ENCODE results near the gene CCNA1. TPM values are rescaled to one million over a fixed set of nuclear protein-coding genes. Genes with fewer than 3 reads are reported as not detected.

The CCNA1 gene
- total RNA-seq, 1 donor from 2014 or later: 0.52 TPM

DNA sequence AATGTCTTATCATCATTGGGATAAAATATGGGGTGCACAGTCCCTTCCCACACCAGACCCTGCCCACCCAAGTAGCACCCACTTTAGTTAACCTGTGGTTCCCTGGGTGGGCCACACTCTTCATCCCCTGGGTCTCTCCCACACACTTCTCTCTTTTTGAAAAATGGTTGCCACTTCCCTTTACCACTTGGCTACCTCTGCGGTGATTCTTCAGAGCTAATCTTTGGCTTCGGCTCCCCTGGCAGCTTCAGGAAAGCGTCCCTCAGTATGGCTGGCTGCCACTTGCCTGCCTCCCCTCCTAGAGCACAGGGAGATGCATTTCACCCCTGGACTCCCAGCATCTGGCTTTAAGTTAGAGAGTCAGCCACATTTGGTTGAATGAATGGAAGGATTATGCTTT, 18.2 kb downstream of the CCNA1 start:
- no peaks in the 10 kb centered on the region for H3K36me3 ChIP-seq (ENCODE audit: control insufficient read depth in 3 of 3, insufficient read depth in 3 of 3, low read length in 3 of 3)
- H3K27me3 ChIP-seq (ENCODE audit: control insufficient read depth in 3 of 3, insufficient read depth in 3 of 3, low read length in 3 of 3): peaks cover 0 to 2% (median 0%) of the 10 kb centered on the region in 3 donors
- H3K4me3 ChIP-seq (ENCODE audit: low read length in 3 of 3): no peak overlapping the region

DNA sequence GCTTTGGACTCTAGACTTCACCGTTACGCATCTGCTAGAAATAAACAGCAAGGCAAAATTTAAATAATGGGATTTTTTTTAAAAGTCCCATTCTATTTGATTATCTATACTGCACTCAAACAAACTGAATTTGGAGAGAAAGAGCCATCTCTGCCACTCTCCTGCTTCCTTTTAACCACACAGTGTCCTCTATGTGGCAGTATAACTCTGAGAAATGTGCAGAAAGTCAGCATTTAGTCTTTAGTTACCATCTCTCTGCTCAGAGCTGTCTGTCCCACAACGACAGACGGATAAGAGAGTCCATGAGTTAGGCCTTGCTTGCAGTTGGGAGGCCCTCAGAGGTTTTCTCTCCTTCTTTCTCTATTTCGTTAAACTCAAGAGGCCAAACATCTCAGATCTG, 21.2 kb downstream of the CCNA1 start:
- H3K4me1 ChIP-seq (ENCODE audit: control insufficient read depth in 3 of 3, insufficient read depth in 3 of 3, low read length in 3 of 3): no peaks in the 10 kb centered on the region

More for the DNA sequence above, 18.2 kb downstream of the CCNA1 start:
- Histone ChIP-seq H3K4me1 (ENCODE audit: control insufficient read depth in 3 of 3, insufficient read depth in 3 of 3, low read length in 3 of 3) (no peaks in the 10 kb centered on the region), H3K9me3 (ENCODE audit: control insufficient read depth in 3 of 3, low read length in 3 of 3) (no peaks in the 10 kb centered on the region), H3K27ac (ENCODE audit: low read depth, low read length) (no peak overlapping the region), H3K9ac (ENCODE audit: low read depth in 1 of 3, low read length in 3 of 3) (no peak overlapping the region)

DNA sequence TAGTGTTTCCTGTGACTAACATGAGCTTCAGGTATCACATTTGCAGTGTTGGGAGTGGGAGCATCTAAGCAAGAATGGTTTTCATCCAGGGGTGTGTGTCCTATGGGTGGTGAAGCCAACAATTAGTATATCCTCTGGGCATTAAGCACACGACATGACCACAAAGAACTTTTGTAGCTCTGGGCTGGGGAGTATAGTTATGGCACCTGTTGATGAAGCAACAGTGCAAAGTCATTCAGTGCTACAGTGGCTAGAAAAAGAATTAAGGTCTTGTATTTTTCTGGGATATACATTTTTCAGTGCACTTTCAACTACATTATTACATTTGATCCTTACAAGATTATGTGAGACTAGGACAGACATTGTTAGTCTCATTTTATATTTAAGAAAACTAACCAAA, 21.8 kb downstream of the CCNA1 start:
- Histone ChIP-seq H3K27ac (ENCODE audit: low read depth, low read length) (no peak overlapping the region), H3K9me3 (ENCODE audit: control insufficient read depth in 3 of 3, low read length in 3 of 3) (no peaks in the 10 kb centered on the region), H3K4me3 (ENCODE audit: low read length in 3 of 3) (no peak overlapping the region), H3K27me3 (ENCODE audit: control insufficient read depth in 3 of 3, insufficient read depth in 3 of 3, low read length in 3 of 3) (no peaks in the 10 kb centered on the region), H3K36me3 (ENCODE audit: control insufficient read depth in 3 of 3, insufficient read depth in 3 of 3, low read length in 3 of 3) (no peaks in the 10 kb centered on the region), H3K9ac (ENCODE audit: low read depth in 1 of 3, low read length in 3 of 3) (no peak overlapping the region), H3K4me1 (ENCODE audit: control insufficient read depth in 3 of 3, insufficient read depth in 3 of 3, low read length in 3 of 3) (no peaks in the 10 kb centered on the region)

More for the DNA sequence above, 21.2 kb downstream of the CCNA1 start:
- Histone ChIP-seq H3K27me3 (ENCODE audit: control insufficient read depth in 3 of 3, insufficient read depth in 3 of 3, low read length in 3 of 3) (no peaks in the 10 kb centered on the region), H3K27ac (ENCODE audit: low read depth, low read length) (no peak overlapping the region), H3K9me3 (ENCODE audit: control insufficient read depth in 3 of 3, low read length in 3 of 3) (no peaks in the 10 kb centered on the region), H3K9ac (ENCODE audit: low read depth in 1 of 3, low read length in 3 of 3) (no peak overlapping the region), H3K4me3 (ENCODE audit: low read length in 3 of 3) (no peak overlapping the region), H3K36me3 (ENCODE audit: control insufficient read depth in 3 of 3, insufficient read depth in 3 of 3, low read length in 3 of 3) (no peaks in the 10 kb centered on the region)

DNA sequence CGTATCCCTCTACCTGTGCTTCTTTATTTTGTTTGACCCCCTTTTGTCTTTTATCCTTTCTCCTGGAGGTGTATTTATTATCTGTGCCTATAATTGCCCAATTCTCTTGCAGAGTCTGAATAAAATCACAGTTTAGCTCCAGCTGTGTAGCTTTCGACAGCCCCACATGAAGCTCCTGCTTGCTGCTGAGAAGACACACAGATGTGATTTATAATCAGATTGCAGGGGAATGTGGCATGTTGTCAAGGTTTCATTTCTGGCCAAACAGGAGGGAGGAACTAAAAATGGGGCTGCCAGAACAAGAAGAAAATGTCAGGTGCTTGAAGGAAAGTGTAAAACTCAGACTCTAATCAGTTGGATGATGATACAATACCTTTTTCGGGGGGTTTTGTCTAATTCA, 22.7 kb downstream of the CCNA1 start:
- Histone ChIP-seq H3K27ac (ENCODE audit: low read depth, low read length) (no peak overlapping the region), H3K4me1 (ENCODE audit: control insufficient read depth in 3 of 3, insufficient read depth in 3 of 3, low read length in 3 of 3) (no peaks in the 10 kb centered on the region), H3K36me3 (ENCODE audit: control insufficient read depth in 3 of 3, insufficient read depth in 3 of 3, low read length in 3 of 3) (no peaks in the 10 kb centered on the region), H3K9me3 (ENCODE audit: control insufficient read depth in 3 of 3, low read length in 3 of 3) (no peaks in the 10 kb centered on the region), H3K4me3 (ENCODE audit: low read length in 3 of 3) (no peak overlapping the region), H3K9ac (ENCODE audit: low read depth in 1 of 3, low read length in 3 of 3) (no peak overlapping the region), H3K27me3 (ENCODE audit: control insufficient read depth in 3 of 3, insufficient read depth in 3 of 3, low read length in 3 of 3) (no peaks in the 10 kb centered on the region)

DNA sequence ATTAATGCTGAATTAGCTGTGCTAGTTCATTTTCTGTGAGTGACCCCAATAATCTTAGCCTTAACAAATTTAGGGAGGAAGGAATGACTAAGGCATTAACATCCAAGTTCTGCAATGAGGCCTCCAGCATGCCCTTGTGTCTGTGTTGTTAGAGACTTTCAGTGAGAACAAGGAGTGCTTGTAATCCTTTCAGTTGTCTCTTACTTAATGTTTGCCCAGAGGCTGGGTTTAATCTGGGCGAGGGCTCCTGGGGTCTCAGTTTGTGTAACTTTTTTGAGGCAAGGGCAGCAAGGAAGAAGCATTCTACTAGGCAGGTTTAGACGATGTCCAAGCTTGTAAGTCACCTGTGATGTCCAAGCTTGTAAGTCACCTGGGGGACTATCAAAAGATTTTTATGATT, 24.3 kb downstream of the CCNA1 start:
- Histone ChIP-seq H3K9me3 (ENCODE audit: control insufficient read depth in 3 of 3, low read length in 3 of 3) (no peaks in the 10 kb centered on the region), H3K4me1 (ENCODE audit: control insufficient read depth in 3 of 3, insufficient read depth in 3 of 3, low read length in 3 of 3) (no peaks in the 10 kb centered on the region), H3K27ac (ENCODE audit: low read depth, low read length) (no peak overlapping the region), H3K4me3 (ENCODE audit: low read length in 3 of 3) (no peak overlapping the region), H3K36me3 (ENCODE audit: control insufficient read depth in 3 of 3, insufficient read depth in 3 of 3, low read length in 3 of 3) (no peaks in the 10 kb centered on the region), H3K9ac (ENCODE audit: low read depth in 1 of 3, low read length in 3 of 3) (no peak overlapping the region), H3K27me3 (ENCODE audit: control insufficient read depth in 3 of 3, insufficient read depth in 3 of 3, low read length in 3 of 3) (no peaks in the 10 kb centered on the region)

DNA sequence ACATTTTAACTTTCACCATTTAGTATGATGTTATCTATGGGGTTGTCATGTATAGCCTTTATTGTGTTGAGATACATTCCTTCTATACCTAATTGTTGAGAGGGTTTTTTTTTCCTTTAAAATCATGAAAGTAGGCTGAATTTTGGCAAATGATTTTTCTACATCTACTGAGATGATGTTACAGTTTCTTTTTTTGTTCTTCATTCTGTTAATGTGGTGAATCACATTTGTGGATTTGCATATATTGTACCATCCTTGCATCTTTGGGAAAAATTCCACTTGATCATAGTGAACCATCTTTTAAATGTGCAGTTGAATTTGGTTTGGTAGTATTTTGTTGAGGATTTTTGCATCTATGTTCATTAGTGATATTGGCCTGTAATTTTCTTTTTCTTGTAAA, 29.2 kb downstream of the CCNA1 start:
- no peak overlapping the region for H3K4me3 ChIP-seq (ENCODE audit: low read length in 3 of 3)
- no peaks in the 10 kb centered on the region for H3K4me1 ChIP-seq (ENCODE audit: control insufficient read depth in 3 of 3, insufficient read depth in 3 of 3, low read length in 3 of 3)
- H3K9me3 ChIP-seq (ENCODE audit: control insufficient read depth in 3 of 3, low read length in 3 of 3): no peaks in the 10 kb centered on the region
- no peak overlapping the region for H3K27ac ChIP-seq (ENCODE audit: low read depth, low read length)
- H3K27me3 ChIP-seq (ENCODE audit: control insufficient read depth in 3 of 3, insufficient read depth in 3 of 3, low read length in 3 of 3): no peaks in the 10 kb centered on the region
- H3K36me3 ChIP-seq (ENCODE audit: control insufficient read depth in 3 of 3, insufficient read depth in 3 of 3, low read length in 3 of 3): no peaks in the 10 kb centered on the region
- H3K9ac ChIP-seq (ENCODE audit: low read depth in 1 of 3, low read length in 3 of 3): no peak overlapping the region

DNA sequence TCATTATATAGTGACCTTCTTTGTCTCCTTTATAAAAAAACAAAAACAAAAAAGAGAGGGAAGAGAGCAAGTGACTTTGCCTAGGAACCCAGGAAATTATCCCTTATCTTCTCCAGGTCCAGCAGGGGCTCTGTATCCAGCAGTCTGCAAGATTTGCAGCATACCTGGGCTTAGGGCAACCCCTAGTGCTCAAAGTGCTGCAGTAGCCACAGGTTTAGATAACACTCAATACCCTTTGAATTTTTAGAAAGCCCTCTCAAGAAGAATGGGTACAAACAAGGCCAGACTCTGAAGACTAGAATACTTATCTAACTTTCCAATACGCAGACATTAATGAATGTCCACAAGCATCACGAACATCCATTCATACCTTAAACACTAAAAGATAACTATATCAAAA, 43.2 kb downstream of the CCNA1 start:
- H3K27me3 ChIP-seq (ENCODE audit: control insufficient read depth in 3 of 3, insufficient read depth in 3 of 3, low read length in 3 of 3): no peaks in the 10 kb centered on the region
- no peaks in the 10 kb centered on the region for H3K9me3 ChIP-seq (ENCODE audit: control insufficient read depth in 3 of 3, low read length in 3 of 3)
- H3K4me3 ChIP-seq (ENCODE audit: low read length in 3 of 3): no peak overlapping the region
- H3K36me3 ChIP-seq (ENCODE audit: control insufficient read depth in 3 of 3, insufficient read depth in 3 of 3, low read length in 3 of 3): no peaks in the 10 kb centered on the region
- H3K27ac ChIP-seq (ENCODE audit: low read depth, low read length): no peak overlapping the region
- H3K9ac ChIP-seq (ENCODE audit: low read depth in 1 of 3, low read length in 3 of 3): no peak overlapping the region
- no peaks in the 10 kb centered on the region for H3K4me1 ChIP-seq (ENCODE audit: control insufficient read depth in 3 of 3, insufficient read depth in 3 of 3, low read length in 3 of 3)

DNA sequence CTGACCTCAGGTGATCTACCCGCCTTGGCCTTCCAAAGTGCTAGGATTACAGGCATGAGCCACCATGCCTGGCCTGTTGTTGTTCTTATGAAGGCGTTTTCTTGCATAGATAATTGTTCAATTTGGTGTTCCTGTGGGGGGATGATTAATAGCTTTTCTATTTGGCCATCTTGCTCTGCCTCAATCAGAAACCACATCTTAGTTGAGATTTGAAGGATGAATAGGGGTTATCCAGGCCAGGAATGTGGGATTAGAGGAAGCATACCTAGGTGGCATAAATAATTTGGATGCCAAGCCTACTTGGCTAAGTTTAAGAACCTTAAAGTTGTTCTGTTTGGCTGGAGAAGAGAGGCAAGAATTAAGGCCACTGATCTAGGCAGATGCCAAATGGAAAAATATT, 44.4 kb downstream of the CCNA1 start:
- Histone ChIP-seq H3K27ac (ENCODE audit: low read depth, low read length) (no peak overlapping the region), H3K9me3 (ENCODE audit: control insufficient read depth in 3 of 3, low read length in 3 of 3) (no peaks in the 10 kb centered on the region), H3K4me3 (ENCODE audit: low read length in 3 of 3) (no peak overlapping the region), H3K27me3 (ENCODE audit: control insufficient read depth in 3 of 3, insufficient read depth in 3 of 3, low read length in 3 of 3) (no peaks in the 10 kb centered on the region), H3K9ac (ENCODE audit: low read depth in 1 of 3, low read length in 3 of 3) (no peak overlapping the region), H3K36me3 (ENCODE audit: control insufficient read depth in 3 of 3, insufficient read depth in 3 of 3, low read length in 3 of 3) (no peaks in the 10 kb centered on the region), H3K4me1 (ENCODE audit: control insufficient read depth in 3 of 3, insufficient read depth in 3 of 3, low read length in 3 of 3) (no peaks in the 10 kb centered on the region)

DNA sequence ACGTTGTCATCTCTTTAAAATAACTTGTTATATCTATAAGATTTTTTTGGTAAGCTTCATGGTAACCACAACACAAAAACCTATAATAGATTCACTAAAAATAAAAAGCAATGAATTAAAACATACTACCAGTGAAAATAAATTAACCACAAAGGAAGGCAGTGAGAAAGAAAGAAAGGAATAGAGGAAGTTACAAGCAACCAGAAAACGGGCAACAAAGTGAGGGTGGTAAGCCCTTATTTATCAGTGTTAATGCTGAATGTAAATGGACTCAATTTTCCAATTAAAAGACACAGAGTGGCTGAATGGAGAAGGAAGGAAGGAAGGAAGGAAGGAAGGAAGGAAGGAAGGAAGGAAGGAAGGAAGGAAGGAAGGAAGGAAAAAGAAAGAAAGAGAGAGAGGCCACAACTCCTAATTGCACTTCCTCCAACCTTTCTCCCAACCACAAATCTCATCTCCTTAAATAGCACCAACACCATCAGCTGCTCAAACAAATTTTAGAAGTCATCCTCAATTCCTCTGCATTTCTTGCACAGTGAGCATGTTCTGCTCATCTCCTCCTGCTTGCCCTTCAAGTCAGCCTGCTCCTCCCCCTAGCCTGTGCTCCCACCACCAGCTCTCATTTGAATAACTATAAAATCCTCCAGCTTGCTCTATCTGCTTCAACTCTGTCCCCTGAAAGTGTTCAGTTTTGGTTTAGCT, 48.6 kb downstream of the CCNA1 start:
- no peaks in the 10 kb centered on the region for H3K9me3 ChIP-seq (ENCODE audit: control insufficient read depth in 3 of 3, low read length in 3 of 3)
- H3K4me3 ChIP-seq (ENCODE audit: low read length in 3 of 3): no peak overlapping the region
- H3K36me3 ChIP-seq (ENCODE audit: control insufficient read depth in 3 of 3, insufficient read depth in 3 of 3, low read length in 3 of 3): no peaks in the 10 kb centered on the region
- no peak overlapping the region for H3K27ac ChIP-seq (ENCODE audit: low read depth, low read length)
- H3K9ac ChIP-seq (ENCODE audit: low read depth in 1 of 3, low read length in 3 of 3): no peak overlapping the region
- no peaks in the 10 kb centered on the region for H3K27me3 ChIP-seq (ENCODE audit: control insufficient read depth in 3 of 3, insufficient read depth in 3 of 3, low read length in 3 of 3)
- no peaks in the 10 kb centered on the region for H3K4me1 ChIP-seq (ENCODE audit: control insufficient read depth in 3 of 3, insufficient read depth in 3 of 3, low read length in 3 of 3)

DNA sequence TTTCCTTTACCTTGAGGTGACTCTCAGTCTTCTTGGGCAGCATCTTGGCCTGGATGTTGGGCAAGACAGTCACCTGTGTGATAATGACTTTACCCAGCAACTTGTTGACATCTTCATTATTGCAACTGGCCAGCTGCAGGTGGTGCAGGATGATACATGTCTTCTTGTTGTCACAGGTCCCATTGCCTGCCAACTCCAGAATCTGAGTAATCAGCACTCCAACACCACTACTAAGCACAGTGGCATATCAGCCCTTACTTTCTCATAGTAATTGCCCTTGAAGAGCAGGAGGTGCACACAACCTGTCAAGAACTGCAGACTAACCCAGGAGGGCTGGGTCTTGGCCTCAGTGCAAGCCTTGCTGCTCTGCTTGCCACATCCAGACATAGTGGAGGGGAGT, 57.8 kb downstream of the CCNA1 start:
- Histone ChIP-seq H3K27me3 (ENCODE audit: control insufficient read depth in 3 of 3, insufficient read depth in 3 of 3, low read length in 3 of 3) (no peaks in the 10 kb centered on the region), H3K27ac (ENCODE audit: low read depth, low read length) (no peak overlapping the region), H3K4me3 (ENCODE audit: low read length in 3 of 3) (no peak overlapping the region), H3K36me3 (ENCODE audit: control insufficient read depth in 3 of 3, insufficient read depth in 3 of 3, low read length in 3 of 3) (no peaks in the 10 kb centered on the region), H3K4me1 (ENCODE audit: control insufficient read depth in 3 of 3, insufficient read depth in 3 of 3, low read length in 3 of 3) (no peaks in the 10 kb centered on the region), H3K9ac (ENCODE audit: low read depth in 1 of 3, low read length in 3 of 3) (no peak overlapping the region), H3K9me3 (ENCODE audit: control insufficient read depth in 3 of 3, low read length in 3 of 3) (no peaks in the 10 kb centered on the region)
